Measurements from ENCODE around the gene BHLHE40.

- TF ChIP-seq POLR2AphosphoS5 (IDR thresholded peaks at IDR 0.05; ENCODE audit: low read length) = no peak
- no peak for TF ChIP-seq CTCF (IDR thresholded peaks at IDR 0.05 in 2 of 3, conservative IDR thresholded peaks at IDR 0.05 in 1 of 3; ENCODE audit: control insufficient read depth in 2 of 3, extremely low read depth in 1 of 3, insufficient read depth in 1 of 3, low read depth in 3 of 3, low read length in 3 of 3)
Observed at GRCh38 chr3:4953119-4953518, 26.1 kb upstream of the BHLHE40 start.

All from GM12878 (cell line).